K562 (cell line): ENCODE data around the gene FBXW2. TPM values are rescaled to one million over a fixed set of nuclear protein-coding genes. Genes with fewer than 3 reads are reported as not detected.

ENCODE experiments used
- CEBPG ChIP-seq, 3 experiments: fragments of 200-800 bp in 1 of 3; sonication (Bioruptor generic) in 1 of 3; sonication (generic) in 1 of 3; formaldehyde crosslinking in 1 of 3; IDR thresholded peaks in 2 of 3; conservative IDR thresholded peaks in 1 of 3; 2 replicates each; pipeline versions ENCODE4 v1.6.1 to v1.8.0; 2016 to 2022; ENCODE audit warnings: missing compliant biosample characterization in 2 of 3, missing genetic modification characterization in 2 of 3, mild to moderate bottlenecking in 1 of 3, missing genetic modification reagents in 1 of 3
- EWSR1 ChIP-seq: fragments of 450-650 bp; IDR thresholded peaks from 2 replicates; pipeline ENCODE4 v1.6.1; 2018; ENCODE audit warnings: borderline replicate concordance, mild to moderate bottlenecking, low read depth, moderate library complexity; ENCODE audit not compliant: partially characterized antibody
- FOXM1 ChIP-seq, 2 experiments: fragments of 450-650 bp in 1 of 2; sonication (generic) in 1 of 2; formaldehyde crosslinking in 1 of 2; IDR thresholded peaks; 2 replicates each; pipeline versions ENCODE4 v1.6.1 to v1.9.0; 2017 to 2022; ENCODE audit warnings: low read depth in 2 of 2, mild to moderate bottlenecking in 2 of 2, missing genetic modification reagents in 1 of 2, moderate library complexity in 1 of 2
- KDM5B ChIP-seq: fragments of 200-600 bp; sonication (generic); IDR thresholded peaks from 2 replicates; pipeline ENCODE4 v1.6.1; 2012; ENCODE audit warnings: low read depth, mild to moderate bottlenecking, moderate library complexity, low read length, control low read depth, inconsistent platforms; ENCODE audit not compliant: insufficient replicate concordance
- KLF13 ChIP-seq: fragments of 450-650 bp; IDR thresholded peaks from 2 replicates; pipeline ENCODE4 v1.6.1; 2016; ENCODE audit warnings: missing genetic modification characterization, low read depth, mild to moderate bottlenecking, missing compliant biosample characterization, moderate library complexity, borderline replicate concordance
- MLLT1 ChIP-seq, 2 experiments: fragments of 450-650 bp; IDR thresholded peaks; 2 replicates each; pipeline ENCODE4 v1.6.1; 2016
- PBX2 ChIP-seq, 2 experiments: IDR thresholded peaks in 1 of 2; conservative IDR thresholded peaks in 1 of 2; 2 replicates each; pipeline ENCODE4 v1.6.1; 2016; ENCODE audit warnings: low read depth in 2 of 2, mild to moderate bottlenecking in 1 of 2, missing compliant biosample characterization in 1 of 2, missing genetic modification characterization in 1 of 2, moderate library complexity in 1 of 2
- POLR2AphosphoS2 ChIP-seq: IDR thresholded peaks from 2 replicates; pipeline ENCODE4 v1.6.1; 2012; ENCODE audit warnings: low read length, improper control_type of control experiment
- POU5F1 ChIP-seq: fragments of 150-350 bp; IDR thresholded peaks from 2 replicates; pipeline ENCODE4 v1.6.1; 2014; ENCODE audit warnings: borderline replicate concordance, low read length, low read depth, mild to moderate bottlenecking; ENCODE audit not compliant: partially characterized antibody
- SETDB1 ChIP-seq: IDR thresholded peaks from one replicate; pipeline ENCODE4 v1.6.1; 2012; ENCODE audit warnings: low read length, control low read depth, inconsistent platforms
- SREBF2 ChIP-seq: sonication (generic); formaldehyde crosslinking; IDR thresholded peaks from 2 replicates; pipeline ENCODE4 v1.4.0; 2020; ENCODE audit warnings: mild to moderate bottlenecking, missing genetic modification reagents
- SRF ChIP-seq, 2 experiments: fragments of 250-450, 450-650 bp in 1 of 2; sonication (Bioruptor Pico) in 1 of 2; sonication (generic) in 1 of 2; formaldehyde crosslinking; IDR thresholded peaks; 2 replicates each; pipeline versions ENCODE4 v1.5.0 to v1.5.1; 2020 to 2022; ENCODE audit warnings: mild to moderate bottlenecking in 1 of 2, missing genetic modification reagents in 1 of 2
- STAT5B ChIP-seq: fragments of 250-450 bp; sonication (Bioruptor Pico); IDR thresholded peaks from 2 replicates; pipeline ENCODE4 v1.8.0; 2021; ENCODE audit warnings: mild to moderate bottlenecking, inconsistent platforms
- USF1 ChIP-seq: sonication (generic); formaldehyde crosslinking; IDR thresholded peaks from 2 replicates; pipeline ENCODE4 v1.9.0; 2022; ENCODE audit warnings: mild to moderate bottlenecking, missing genetic modification reagents
- ZEB2 ChIP-seq: fragments of 450-650 bp; IDR thresholded peaks from 2 replicates; pipeline ENCODE4 v1.6.1; 2016
- ZFPM2 ChIP-seq: fragments of 250-450 bp; sonication (Bioruptor Pico); IDR thresholded peaks from 2 replicates; pipeline ENCODE4 v1.5.1; 2022; ENCODE audit warnings: mild to moderate bottlenecking
- ZNF197 ChIP-seq: fragments of 200-800 bp; sonication (Bioruptor generic); IDR thresholded peaks from 2 replicates; pipeline ENCODE4 v1.6.1; 2016; ENCODE audit warnings: low read depth, missing genetic modification characterization, missing compliant biosample characterization
- ZNF347 ChIP-seq: fragments of 450-650 bp; formaldehyde crosslinking; IDR thresholded peaks from 2 replicates; pipeline ENCODE4 v1.4.0; 2020; ENCODE audit warnings: low read depth, mild to moderate bottlenecking, moderate library complexity
- ZNF384 ChIP-seq: IDR thresholded peaks from 2 replicates; pipeline ENCODE4 v1.6.1; 2012; ENCODE audit warnings: low read depth, low read length, improper control_type of control experiment
- ZNF75A ChIP-seq: fragments of 450-650 bp; formaldehyde crosslinking; IDR thresholded peaks from 2 replicates; pipeline ENCODE4 v1.4.0; 2020; ENCODE audit warnings: mild to moderate bottlenecking
- polyA plus RNA-seq, 8 experiments: library from polyadenylated mRNA; depleted of rRNA in 4 of 8; stranded (reverse) in 5 of 8; unstranded in 3 of 8; fragments of >200 nt; fragmentation: Nextera tagmentation in 2 of 8; fragmentation: Illumina TruSeq in 1 of 8; extraction: Ambion mirVana in 2 of 8; extraction: Trizol in 1 of 8; gene quantifications; 2 replicates each; pipeline versions ENCODE4 v1.2.1 to v1.2.3, GENCODE V29; 2011 to 2014; ENCODE audit warnings: inconsistent platforms in 1 of 8, missing spikeins in 1 of 8
- total RNA-seq, 7 experiments: library from RNA; depleted of rRNA in 6 of 7; stranded (reverse); fragments of >200 nt in 6 of 7; fragmentation: Illumina TruSeq in 2 of 7; extraction: Trizol in 2 of 7; gene quantifications; 2 replicates each; pipeline versions ENCODE4 v1.2.1 to v1.2.3, GENCODE V29; 2011 to 2021; ENCODE audit warnings: low replicate concordance in 1 of 7

Gene FBXW2
- total and polyA plus RNA-seq, 9 of the 15 experiments (the other 6 are each of a cell fraction or from before 2014, with no cell fraction given): 2.5 to 57.8 (median 28.1) TPM

GRCh38 chr9:120792898-120793765 is at the start of gene FBXW2 (continued):
- no peak for TF ChIP-seq PBX2 (CRISPR knock-in tag; IDR thresholded peaks at IDR 0.05; ENCODE audit: low read depth)
- TF ChIP-seq PBX2 (tag; conservative IDR thresholded peaks at IDR 0.05; ENCODE audit: low read depth): no peak
- TF ChIP-seq ZEB2: peak; percentile 84; the same call in 1 of the 2 replicates
- TF ChIP-seq STAT5B (CRISPR knock-in tag): no peak
- no peak; the same call in 1 of the 2 replicates for TF ChIP-seq ZFPM2
- TF ChIP-seq ZNF75A (CRISPR knock-in tag): peak; percentile 61; the same call in 1 of the 2 replicates
- TF ChIP-seq CEBPG (CRISPR knock-in tag; IDR thresholded peaks at IDR 0.05): peak; percentile 53; the same call in 1 of the 2 replicates
- no peak; a peak in 1 of 4 replicates for TF ChIP-seq CEBPG (tag; conservative IDR thresholded peaks at IDR 0.05 in 1 of 2, IDR thresholded peaks at IDR 0.05 in 1 of 2)
- TF ChIP-seq SETDB1: no peak
- no peak for TF ChIP-seq FOXM1 (IDR thresholded peaks at IDR 0.05; ENCODE audit: low read depth)
- TF ChIP-seq FOXM1 (CRISPR knock-in tag; IDR thresholded peaks at IDR 0.05; ENCODE audit: low read depth): no peak; the same call in 1 of the 2 replicates
- TF ChIP-seq POU5F1: peak; percentile 19
- no peak for TF ChIP-seq ZNF197
- peak; percentile 58 to 65; a peak in 2 of 4 replicates for TF ChIP-seq SRF (CRISPR knock-in tag; IDR thresholded peaks at IDR 0.05)
- TF ChIP-seq ZNF347: no peak
- TF ChIP-seq MLLT1 (IDR thresholded peaks at IDR 0.05): peak in 1 of 2 experiments; percentile 57; a peak in 1 of 4 replicates
- no peak for TF ChIP-seq SREBF2 (CRISPR knock-in tag)
- no peak for TF ChIP-seq USF1 (CRISPR knock-in tag)
- peak; percentile 32; the same call in 1 of the 2 replicates for TF ChIP-seq KLF13 (tag)
- peak; percentile 46 for TF ChIP-seq ZNF384
- peak; percentile 97 for TF ChIP-seq KDM5B
- TF ChIP-seq POLR2AphosphoS2: peak; percentile 92; the same call in 1 of the 2 replicates
- TF ChIP-seq EWSR1: no peak
